ENCODE data around the gene PUS10. TPM values are rescaled to one million over a fixed set of nuclear protein-coding genes. Genes with fewer than 3 reads are reported as not detected.

The PUS10 gene
- total RNA-seq, 1 experiment from 2014 or later: 12.1 TPM

DNA sequence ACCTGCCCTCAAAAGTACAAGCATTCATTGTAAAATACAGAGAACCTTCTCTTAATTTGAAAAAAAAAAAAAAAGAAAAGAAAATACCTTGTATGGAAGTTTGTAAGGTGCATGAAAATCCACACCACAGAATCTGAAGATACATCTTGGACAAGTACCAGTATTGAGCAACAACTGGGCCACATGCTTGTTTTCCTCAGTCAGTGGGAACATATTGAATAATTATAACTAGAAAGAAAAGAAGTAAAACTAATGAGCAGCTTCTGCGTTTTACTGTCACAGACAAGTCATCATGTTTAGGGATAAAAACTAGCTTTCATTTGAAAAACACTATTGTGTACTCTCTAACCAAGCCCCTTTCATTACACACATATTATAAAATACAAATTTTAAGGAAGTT lies 6.4 kb downstream of the PUS10 start:
- Mint-ChIP-seq H3K9me3 (ENCODE audit: unreplicated experiment) (no peaks in the 10 kb centered on the region), H3K4me1 (ENCODE audit: low read depth, unreplicated experiment) (no peaks in the 10 kb centered on the region), H3K27ac (ENCODE audit: unreplicated experiment) (no peak overlapping the region), H3K4me3 (ENCODE audit: unreplicated experiment) (no peak overlapping the region), H3K36me3 (ENCODE audit: insufficient read depth, unreplicated experiment) (peaks cover 5% of the 10 kb centered on the region), H3K27me3 (ENCODE audit: insufficient read depth, unreplicated experiment) (no peaks in the 10 kb centered on the region)
- intact Hi-C loops (cut with micrococcal nuclease; ENCODE audit: unreplicated experiment): no loop called here
- Histone ChIP-seq H3K36me3 (ENCODE audit: control insufficient read depth, insufficient read depth, low read length) (no peaks in the 10 kb centered on the region), H3K9me3 (no peaks in the 10 kb centered on the region), H3K27me3 (replicated peaks; ENCODE audit: control insufficient read depth, insufficient read depth, low read length) (no peaks in the 10 kb centered on the region), H3K4me1 (peaks cover 8% of the 10 kb centered on the region), H3K4me3 (ENCODE audit: low read depth, low read length) (no peak overlapping the region)
- ChIA-PET POLR2A (no interaction called here), CTCF (no interaction called here)
- DNase-seq: no peak
- TF ChIP-seq, protein P1, sequence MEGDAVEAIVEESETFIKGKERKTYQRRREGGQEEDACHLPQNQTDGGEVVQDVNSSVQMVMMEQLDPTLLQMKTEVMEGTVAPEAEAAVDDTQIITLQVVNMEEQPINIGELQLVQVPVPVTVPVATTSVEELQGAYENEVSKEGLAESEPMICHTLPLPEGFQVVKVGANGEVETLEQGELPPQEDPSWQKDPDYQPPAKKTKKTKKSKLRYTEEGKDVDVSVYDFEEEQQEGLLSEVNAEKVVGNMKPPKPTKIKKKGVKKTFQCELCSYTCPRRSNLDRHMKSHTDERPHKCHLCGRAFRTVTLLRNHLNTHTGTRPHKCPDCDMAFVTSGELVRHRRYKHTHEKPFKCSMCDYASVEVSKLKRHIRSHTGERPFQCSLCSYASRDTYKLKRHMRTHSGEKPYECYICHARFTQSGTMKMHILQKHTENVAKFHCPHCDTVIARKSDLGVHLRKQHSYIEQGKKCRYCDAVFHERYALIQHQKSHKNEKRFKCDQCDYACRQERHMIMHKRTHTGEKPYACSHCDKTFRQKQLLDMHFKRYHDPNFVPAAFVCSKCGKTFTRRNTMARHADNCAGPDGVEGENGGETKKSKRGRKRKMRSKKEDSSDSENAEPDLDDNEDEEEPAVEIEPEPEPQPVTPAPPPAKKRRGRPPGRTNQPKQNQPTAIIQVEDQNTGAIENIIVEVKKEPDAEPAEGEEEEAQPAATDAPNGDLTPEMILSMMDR (IDR thresholded peaks at IDR 0.05; ENCODE audit: insufficient read depth in 1 of 2, low read depth in 1 of 2, low read length in 1 of 2, severe bottlenecking in 1 of 2, unreplicated experiment in 1 of 2): no peak
- BruUV-seq (replicated peaks): no TSS peak

DNA sequence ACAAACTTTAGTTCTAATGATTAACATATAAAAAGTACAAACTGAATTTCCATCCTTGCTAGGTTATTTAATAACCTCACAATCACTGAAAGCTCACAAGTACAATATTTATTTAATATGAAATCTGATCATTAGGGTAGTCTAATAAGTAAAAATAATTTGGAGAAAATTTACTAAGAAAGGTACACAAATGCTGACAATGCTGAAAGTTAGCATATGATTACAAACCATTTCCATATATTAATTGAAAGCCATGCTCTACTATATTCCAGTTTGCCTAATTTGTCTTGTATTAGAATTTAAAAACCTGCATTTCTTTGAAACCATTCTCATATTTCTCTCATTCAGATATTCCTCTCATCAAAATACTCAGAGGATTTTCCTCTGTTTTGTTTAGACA lies 8.7 kb downstream of the PUS10 start:
- no TSS peak for BruUV-seq (replicated peaks)
- no peaks in the 10 kb centered on the region for H3K36me3 ChIP-seq (ENCODE audit: control insufficient read depth, insufficient read depth, low read length)
- no peak overlapping the region for H3K4me3 ChIP-seq (ENCODE audit: low read depth, low read length)
- no peaks in the 10 kb centered on the region for H3K9me3 Mint-ChIP-seq (ENCODE audit: unreplicated experiment)
- DNase-seq: no peak
- H3K27ac Mint-ChIP-seq (ENCODE audit: unreplicated experiment): no peak overlapping the region
- TF ChIP-seq, protein P1 (IDR thresholded peaks at IDR 0.05; ENCODE audit: insufficient read depth in 1 of 2, low read depth in 1 of 2, low read length in 1 of 2, severe bottlenecking in 1 of 2, unreplicated experiment in 1 of 2): no peak
- no peak overlapping the region for H3K4me3 Mint-ChIP-seq (ENCODE audit: unreplicated experiment)
- POLR2A ChIA-PET: no interaction called here
- H3K9me3 ChIP-seq: no peaks in the 10 kb centered on the region
- no peaks in the 10 kb centered on the region for H3K4me1 ChIP-seq
- H3K27me3 Mint-ChIP-seq (ENCODE audit: insufficient read depth, unreplicated experiment): no peaks in the 10 kb centered on the region
- H3K27me3 ChIP-seq (replicated peaks; ENCODE audit: control insufficient read depth, insufficient read depth, low read length): no peaks in the 10 kb centered on the region
- no peaks in the 10 kb centered on the region for H3K36me3 Mint-ChIP-seq (ENCODE audit: insufficient read depth, unreplicated experiment)
- CTCF ChIA-PET: no interaction called here
- H3K4me1 Mint-ChIP-seq (ENCODE audit: low read depth, unreplicated experiment): no peaks in the 10 kb centered on the region
- intact Hi-C loops (cut with micrococcal nuclease; ENCODE audit: unreplicated experiment): no loop called here

DNA sequence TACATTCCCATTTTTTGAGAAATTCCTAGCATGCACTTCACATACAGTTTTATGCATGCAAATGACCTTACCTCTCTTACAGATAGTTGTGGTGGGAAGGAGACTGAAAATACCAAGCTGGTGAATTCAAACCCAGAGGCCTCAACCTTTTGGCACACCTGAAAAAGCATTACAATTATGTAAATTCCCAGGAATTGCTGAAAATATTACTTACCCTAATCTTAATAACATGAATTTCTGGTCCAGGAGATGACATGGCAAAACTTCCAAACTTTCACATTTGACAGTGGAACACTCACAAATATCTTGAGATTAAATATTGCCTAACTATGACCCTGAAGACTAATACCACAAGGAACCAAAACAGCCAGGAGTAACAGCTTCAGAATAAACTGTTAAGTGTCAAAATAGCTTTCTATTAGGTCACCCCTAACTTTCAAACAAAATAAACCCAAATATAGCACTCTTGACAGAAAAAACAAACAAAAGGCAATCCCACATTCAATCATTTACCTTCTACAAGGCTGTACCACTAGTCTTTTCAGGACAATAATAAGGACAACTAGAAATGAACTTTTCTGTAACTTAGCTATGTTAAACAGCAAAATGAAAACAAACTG lies 11.5 kb downstream of the PUS10 start:
- ChIA-PET POLR2A (interaction anchor here (0.9 kb wide), 1 partner anchor 251 kb away, joined by 3 read pairs; the partner anchor contains the start of gene PAPOLG), CTCF (no interaction called here)
- Histone ChIP-seq H3K36me3 (ENCODE audit: control insufficient read depth, insufficient read depth, low read length) (no peaks in the 10 kb centered on the region), H3K9me3 (no peaks in the 10 kb centered on the region), H3K4me3 (ENCODE audit: low read depth, low read length) (no peak overlapping the region), H3K27me3 (replicated peaks; ENCODE audit: control insufficient read depth, insufficient read depth, low read length) (no peaks in the 10 kb centered on the region), H3K4me1 (no peaks in the 10 kb centered on the region)
- TF ChIP-seq, protein P1 (IDR thresholded peaks at IDR 0.05; ENCODE audit: insufficient read depth in 1 of 2, low read depth in 1 of 2, low read length in 1 of 2, severe bottlenecking in 1 of 2, unreplicated experiment in 1 of 2): no peak
- intact Hi-C loops (cut with micrococcal nuclease; ENCODE audit: unreplicated experiment): no loop called here
- no peaks in the 10 kb centered on the region for H3K27me3 Mint-ChIP-seq (ENCODE audit: insufficient read depth, unreplicated experiment)
- no peaks in the 10 kb centered on the region for H3K4me1 Mint-ChIP-seq (ENCODE audit: low read depth, unreplicated experiment)
- no peak overlapping the region for H3K4me3 Mint-ChIP-seq (ENCODE audit: unreplicated experiment)
- no peaks in the 10 kb centered on the region for H3K9me3 Mint-ChIP-seq (ENCODE audit: unreplicated experiment)
- H3K27ac Mint-ChIP-seq (ENCODE audit: unreplicated experiment): no peak overlapping the region
- DNase-seq: no peak
- no peaks in the 10 kb centered on the region for H3K36me3 Mint-ChIP-seq (ENCODE audit: insufficient read depth, unreplicated experiment)
- no TSS peak for BruUV-seq (replicated peaks)

Measured in Caco-2 (cell line).